NCI-H1930 (cell line): ENCODE results near the gene B4GALT6.
A peak's percentile ranks its signal among the peaks of the same experiment; 100 is the strongest.

ENCODE experiments used
- DNase-seq, 2 experiments: peaks; one replicate each; lab custom pipeline; 2025; lab: John Stamatoyannopoulos, UW

The B4GALT6 gene

DNA sequence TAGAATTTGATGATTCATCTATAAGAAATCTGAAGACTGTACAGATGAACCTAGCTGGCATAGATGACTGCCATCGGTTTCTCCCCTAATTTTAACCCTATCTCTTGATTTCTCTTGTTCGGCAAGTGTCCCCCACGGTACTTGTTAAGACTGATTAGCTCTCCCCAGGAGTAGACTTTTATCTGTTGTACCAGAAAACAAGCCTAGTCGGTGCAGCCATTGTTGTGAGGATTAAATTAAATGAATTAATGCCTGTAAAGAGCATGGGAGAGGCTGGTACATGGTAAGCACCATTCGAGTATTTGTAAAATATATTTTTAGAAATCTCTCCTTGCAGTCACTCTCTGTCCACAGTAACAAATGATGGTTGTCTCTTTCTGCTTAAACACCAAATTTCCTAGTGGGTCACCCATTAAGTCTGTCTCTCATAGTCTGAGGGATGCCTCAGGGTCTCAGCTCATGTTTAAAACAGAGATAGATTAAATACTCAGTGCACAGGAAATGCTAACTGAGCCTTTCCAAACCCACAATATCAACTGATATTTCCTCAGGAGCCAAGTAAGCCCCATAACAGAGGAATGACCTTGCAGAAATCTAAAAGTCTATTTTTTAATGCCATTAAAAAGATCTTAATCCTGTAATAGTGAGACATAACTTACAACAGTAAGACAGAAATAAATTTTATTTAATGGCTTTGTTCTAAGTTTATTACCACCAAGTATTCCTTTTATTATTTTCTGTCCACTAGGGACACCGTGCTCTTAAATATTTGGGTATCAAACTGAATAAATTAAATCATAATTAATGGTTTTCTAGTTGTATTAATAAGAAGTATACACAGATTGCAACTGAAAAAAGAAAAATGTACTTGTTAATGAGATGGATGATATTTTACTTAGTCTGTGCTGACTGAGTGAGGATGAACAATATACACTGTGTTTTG is 2.9 kb upstream of the B4GALT6 start:
- DNase-seq = no peak

- DNase-seq = no peak
Observed at GRCh38 chr18:31686572-31686971, 2.2 kb upstream of the B4GALT6 start.

DNA sequence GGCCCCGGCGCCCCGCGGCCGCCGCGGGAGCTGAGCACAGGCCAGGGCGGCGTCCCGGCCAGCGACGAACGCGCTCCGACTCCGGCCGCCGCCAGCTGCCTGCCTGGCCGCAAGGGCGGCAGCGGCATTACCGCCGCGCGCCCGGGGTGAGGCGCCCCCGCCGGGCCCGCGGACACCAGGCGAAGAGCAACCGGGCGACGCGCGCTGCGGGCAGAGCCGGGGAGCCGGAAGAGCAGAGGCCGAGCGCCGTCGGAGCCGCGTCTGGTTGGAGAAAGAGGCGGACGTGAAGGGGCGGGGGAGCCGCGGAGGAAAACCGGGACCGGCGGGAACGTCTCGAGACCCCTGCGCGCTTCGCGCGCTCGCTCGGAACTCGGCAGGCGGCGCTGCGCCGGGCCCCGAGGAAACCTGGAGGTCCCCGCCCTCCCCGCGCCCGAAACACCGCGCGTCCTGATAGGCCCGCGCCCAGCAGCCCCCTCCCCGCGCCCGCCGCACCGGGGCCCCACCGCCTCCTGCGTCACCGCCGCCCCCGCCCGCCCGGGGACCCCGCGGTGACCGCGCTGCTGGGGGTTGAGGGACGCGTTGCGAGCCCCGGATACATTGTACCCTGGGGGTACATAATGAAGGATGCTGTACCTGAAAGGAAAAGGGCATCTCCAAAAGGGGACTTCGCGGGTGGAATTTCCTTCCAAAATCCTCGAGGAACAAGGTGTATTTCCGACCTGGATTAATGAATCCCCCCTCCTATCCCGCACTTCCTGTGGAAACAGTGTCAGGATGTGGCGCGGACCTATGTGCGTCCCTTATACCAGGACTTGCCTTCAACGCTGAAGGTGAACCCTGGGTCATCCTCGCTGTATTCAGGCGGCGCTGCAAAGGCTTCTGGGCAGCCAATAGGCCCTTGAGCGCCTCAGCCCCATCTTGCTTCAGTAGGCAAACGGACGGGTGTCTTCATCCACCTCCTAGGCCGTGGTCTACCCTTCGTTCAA is 1.0 kb upstream of the B4GALT6 start:
- peak; percentile 91 to 93 for DNase-seq

DNA sequence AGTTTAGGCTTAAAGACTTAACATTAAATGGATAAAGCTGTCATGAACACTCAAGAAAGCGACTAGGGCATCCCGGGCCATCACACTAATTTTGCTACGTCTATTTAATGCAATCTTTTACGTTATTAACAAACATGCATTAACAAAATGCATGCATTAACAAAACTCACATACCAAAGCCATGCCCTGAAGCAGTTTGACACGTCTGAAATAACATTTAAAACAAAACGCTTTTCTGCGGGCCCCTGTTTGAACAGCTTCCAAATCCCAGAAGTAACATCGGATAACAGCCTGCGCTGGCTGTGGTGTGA is 458 bp downstream of the B4GALT6 start:
- DNase-seq = no peak

GRCh38 chr18:31683106-31683505 is 1.3 kb downstream of the B4GALT6 start:
- DNase-seq = no peak

DNA sequence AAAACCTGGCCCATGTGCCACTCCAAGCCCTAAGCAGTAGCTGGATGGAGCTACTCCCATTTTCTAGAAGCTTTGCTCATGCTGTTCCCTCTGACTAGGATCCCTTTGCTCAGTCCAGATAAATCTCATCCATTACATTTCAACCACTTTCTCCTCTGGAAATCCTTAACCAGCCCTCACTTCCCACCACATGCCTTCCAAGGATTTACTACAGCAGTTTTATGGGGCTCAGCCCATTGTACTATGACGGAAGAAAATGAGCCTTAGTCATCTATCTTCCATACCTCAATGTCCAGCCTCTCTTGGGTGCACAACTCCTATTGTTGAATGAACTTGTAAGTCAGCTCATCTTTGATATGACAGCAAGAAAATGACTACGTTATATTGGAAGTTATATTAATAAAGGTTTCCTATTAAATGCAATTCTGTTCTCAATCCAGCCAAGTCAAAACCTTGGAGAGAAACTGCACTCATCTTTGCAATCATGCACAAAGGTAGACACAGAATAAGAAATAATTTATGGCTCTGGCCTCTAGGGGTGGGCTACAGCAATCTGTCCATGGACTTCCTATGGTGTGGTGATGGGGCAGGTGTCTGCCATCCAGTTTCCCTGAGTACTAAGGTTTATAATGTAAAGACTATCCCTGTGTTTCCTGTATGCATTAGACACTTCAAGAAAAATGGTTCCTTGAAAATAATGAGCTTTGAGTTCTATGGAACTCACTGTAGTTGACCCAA is 3.4 kb downstream of the B4GALT6 start:
- no peak for DNase-seq

GRCh38 chr18:31680433-31680811 is 4.0 kb downstream of the B4GALT6 start:
- DNase-seq = no peak

DNA sequence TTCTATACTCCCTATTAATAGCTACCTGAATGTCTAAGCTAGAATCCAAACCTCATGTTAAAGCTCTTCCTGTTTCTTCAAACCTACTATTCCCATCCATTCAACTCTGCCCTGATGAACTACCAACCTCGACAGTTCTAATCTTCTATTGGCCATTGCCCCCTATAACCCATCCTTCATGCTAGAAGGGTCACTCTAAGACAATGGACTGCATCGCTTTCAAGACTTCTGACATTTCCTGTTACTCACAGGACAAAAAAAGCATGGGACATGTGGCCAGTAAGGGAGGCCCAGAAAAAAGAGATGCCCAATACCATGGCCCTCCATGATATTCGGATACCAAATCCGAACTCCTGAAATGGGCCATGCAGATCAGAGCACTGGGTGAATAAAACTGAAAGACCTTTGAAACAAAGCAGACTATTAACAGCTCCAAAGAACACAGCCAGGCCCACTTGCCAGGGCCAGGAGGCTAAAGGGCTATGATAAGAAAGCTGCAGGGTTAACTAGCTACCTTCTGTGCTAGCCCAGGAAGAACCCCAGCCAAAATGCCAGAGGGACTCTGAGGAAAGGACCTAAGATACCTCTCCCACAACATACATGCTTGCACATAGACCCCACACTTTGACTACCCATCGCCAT is 4.5 kb downstream of the B4GALT6 start:
- no peak for DNase-seq

DNA sequence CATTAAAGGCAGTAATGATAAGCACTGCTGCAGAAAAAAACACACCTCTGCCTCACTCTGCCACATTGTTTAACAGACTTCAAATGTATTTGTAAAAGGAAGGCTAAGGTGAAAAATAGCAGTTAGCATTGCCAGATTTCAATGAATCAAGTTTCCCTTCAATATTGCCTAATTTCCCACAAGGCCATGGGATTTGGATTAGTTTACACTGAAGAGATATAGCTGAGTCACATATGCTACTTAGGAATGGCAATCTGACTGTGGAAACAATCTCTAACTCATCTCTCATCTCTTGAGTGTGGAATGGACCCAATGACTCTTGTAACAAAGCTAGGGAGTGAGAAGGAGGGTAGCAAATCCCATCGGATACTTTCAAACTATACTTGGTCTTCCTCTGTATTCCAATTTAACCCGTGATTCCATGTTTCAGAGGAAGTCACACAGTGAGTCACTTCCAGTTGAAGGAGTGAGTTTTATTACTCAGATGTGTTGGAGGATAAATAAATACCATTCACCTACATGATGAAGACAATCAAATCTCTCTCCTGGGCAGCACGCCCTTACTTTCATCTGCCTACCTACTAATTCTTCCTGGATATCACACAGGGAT is 5.1 kb downstream of the B4GALT6 start:
- no peak for DNase-seq

DNA sequence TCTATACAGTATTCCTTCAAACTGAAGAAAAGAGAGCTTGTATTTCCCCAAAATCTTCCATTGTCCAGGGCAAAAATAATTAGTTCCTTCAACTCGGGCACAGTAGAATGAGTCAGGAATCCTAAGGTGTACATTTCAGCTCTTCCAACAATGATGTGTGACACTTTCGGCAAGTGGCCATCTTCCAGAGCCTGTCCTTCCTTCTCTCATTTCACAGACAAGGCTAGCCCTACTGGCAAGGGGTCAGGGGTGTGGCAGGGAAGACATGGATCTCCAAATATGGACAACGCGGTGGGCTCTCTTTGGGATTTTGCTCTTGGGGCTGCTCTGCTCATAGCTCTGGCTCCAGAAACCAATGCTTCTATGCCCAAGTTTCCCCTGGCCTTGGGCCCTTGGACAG is 6.0 kb downstream of the B4GALT6 start:
- DNase-seq = no peak

- DNase-seq = no peak
Observed at GRCh38 chr18:31677592-31677991, 6.8 kb downstream of the B4GALT6 start.

DNA sequence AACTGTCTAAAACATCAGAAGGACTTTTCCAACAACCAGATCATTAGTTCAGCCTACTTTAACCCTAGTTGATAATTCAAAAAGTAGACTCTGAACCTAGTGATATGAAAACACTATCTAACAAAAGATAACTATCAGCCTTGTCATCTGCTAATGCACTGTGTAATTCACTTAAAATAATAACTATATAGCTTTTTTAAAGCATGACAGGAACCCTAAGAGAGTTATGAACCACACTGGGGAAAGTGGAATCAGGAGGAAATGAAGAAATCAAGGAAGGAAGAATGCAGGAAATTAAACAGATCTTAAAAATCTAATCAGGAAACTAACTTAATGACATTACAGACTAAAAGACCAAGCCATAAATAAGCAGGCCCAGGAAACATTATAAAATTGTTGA is 9.0 kb downstream of the B4GALT6 start:
- DNase-seq = no peak

DNA sequence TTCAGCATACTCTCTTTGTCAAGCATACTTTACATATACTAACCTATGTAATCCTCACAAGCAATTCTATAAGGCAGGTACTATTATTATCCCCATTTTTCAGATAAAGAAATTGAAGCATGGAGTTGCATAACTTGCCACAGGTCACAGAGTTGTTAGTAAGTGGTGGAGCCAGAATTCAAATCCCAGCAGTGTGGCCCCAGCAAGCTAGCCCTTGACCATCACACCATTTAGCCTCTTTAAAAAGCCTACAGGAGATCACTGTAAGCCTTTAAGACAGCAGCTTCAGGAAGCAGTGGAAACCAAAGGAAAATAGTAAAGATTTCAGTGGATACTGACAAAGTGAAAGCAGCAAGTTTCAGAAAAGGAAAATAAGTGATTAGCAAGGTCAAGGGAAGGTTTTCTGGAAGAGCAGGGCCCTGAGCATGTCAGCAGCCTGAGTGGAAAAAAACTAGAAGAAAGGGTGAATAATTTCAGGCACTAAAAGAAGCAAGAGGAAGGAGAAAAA is 11.7 kb downstream of the B4GALT6 start:
- no peak for DNase-seq

- no peak for DNase-seq
Observed at GRCh38 chr18:31671951-31672350, 12.4 kb downstream of the B4GALT6 start.

DNA sequence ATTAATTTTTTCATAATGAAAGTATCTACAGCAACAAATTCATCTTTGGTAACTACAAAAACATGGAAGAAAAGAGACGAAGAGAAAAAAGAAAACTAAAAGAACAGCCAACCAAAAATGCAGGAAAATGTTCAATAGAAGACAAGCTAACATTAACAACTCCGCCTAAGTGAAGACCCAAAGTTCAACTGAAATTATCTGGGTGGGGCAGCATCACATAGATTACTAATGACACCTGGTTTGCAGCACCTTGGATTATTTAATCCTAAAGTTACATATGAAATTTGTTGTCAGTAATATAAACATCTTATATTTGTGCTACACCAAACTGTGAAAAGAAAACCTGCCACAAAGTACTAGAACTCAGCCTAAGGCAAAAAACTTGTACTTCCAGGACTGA is 14.8 kb downstream of the B4GALT6 start:
- no peak for DNase-seq

- no peak for DNase-seq
Observed at GRCh38 chr18:31667185-31667584, 17.2 kb downstream of the B4GALT6 start.

DNA sequence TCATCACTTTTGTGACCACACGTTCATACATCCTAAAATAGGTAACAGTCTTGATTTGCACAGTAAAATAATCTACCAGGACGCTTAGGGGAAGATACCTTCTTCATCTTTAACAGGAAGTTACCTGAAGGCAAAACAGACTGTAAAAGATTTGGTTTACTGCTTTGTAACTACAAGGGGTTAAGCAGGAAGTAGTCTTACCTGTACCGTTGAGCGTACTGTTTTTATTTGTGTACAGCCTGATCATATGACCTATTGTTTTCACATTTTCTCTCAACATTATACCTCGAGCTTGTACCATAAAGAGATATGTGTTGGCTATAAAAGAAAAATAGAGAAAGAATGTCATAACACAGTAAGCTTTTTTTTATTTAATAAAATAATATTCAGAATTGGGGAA is 18.3 kb downstream of the B4GALT6 start:
- no peak for DNase-seq

- no peak for DNase-seq
Observed at GRCh38 chr18:31664101-31664500, 20.3 kb downstream of the B4GALT6 start.

DNA sequence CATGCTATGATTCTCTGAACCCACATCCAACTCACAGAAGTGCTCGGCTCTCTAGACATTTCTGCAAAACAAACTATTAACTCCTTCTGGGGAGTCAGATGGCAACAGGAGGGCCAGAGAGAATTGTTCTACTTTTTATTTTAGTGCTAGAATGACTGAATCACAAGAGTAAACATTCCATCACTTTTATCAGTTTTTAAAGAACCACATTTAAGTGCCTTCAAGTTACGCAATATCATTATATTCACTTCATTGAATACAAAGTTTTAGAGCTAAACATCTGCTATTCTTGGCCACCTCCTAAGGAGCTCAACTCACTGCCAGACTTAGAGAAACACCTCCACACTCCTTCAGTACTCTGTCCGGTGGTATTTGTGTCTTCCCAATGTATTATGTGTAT is 22.4 kb downstream of the B4GALT6 start:
- DNase-seq = no peak

- no peak for DNase-seq
Observed at GRCh38 chr18:31660763-31661162, 23.6 kb downstream of the B4GALT6 start.

DNA sequence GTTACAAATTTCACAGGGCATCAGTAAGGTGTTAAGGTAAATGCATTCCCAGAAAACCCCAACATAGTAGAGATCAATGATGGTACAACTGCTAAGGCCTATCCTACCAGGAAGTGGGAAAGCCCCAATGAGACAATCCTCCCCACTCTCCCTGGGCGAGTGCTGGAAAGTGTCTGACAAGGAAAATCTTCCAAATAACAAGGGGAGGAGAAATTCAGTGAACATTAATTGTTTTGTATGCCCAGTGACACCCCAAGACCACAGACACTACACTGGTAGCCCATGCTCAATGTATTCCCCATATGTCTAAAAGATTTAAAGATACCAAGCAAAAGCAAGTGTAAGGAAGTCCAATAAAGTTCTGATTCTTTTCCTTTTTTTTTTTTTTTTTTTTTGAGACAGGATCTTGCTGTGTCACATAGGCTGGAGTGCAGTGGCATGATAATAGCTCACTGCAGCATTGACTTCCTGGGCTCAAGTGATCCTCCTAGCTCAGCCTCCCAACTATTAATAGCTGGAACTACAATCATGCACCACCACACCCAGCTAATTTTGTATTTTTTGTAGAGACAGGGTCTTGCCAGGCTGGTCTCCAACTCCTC is 24.7 kb downstream of the B4GALT6 start:
- DNase-seq = no peak
